Erythroblast (primary cell): ENCODE results near the gene PYY.

Experiments
- GATA1 ChIP-seq: IDR thresholded peaks from 2 replicates; pipeline ENCODE4 v1.6.1; 2011; ENCODE audit warnings: low read depth, mild to moderate bottlenecking, control low read depth, low read length, moderate library complexity
- POLR2A ChIP-seq: IDR thresholded peaks from 2 replicates; pipeline ENCODE4 v1.6.1; 2011; ENCODE audit warnings: mild to moderate bottlenecking, low read length

GRCh38 chr17:43952724-43953666, 745 bp downstream of the PYY start:
- no peak for TF ChIP-seq POLR2A
- no peak for TF ChIP-seq GATA1
